ENCODE measurements around the gene MAGEB10. TPM values are rescaled to one million over a fixed set of nuclear protein-coding genes. Genes with fewer than 3 reads are reported as not detected.
"Not testable (repeated sequence)": the region's sequence is repeated elsewhere in the genome, so short reads cannot be mapped to it uniquely, and the experiment has no call there.

MAGEB10 gene, protein sequence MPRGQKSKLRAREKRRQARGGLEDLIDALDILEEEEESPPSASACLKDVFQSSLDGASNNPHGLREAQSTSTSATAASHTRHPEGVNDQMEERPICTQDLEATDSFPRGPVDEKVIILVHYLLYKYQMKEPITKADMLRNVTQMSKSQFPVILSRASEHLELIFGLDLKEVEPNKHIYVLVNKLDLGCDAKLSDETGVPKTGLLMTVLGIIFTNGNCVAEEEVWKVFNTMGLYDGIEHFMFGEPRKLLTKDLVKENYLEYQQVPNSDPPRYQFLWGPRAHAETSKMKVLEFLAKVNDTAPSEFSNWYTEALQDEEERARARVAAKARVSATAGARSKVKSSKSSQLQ
- not detected in 2 replicates for total RNA-seq (2014; rRNA removed; shearing (Covaris generic); ENCODE audit: low replicate concordance)

DNA sequence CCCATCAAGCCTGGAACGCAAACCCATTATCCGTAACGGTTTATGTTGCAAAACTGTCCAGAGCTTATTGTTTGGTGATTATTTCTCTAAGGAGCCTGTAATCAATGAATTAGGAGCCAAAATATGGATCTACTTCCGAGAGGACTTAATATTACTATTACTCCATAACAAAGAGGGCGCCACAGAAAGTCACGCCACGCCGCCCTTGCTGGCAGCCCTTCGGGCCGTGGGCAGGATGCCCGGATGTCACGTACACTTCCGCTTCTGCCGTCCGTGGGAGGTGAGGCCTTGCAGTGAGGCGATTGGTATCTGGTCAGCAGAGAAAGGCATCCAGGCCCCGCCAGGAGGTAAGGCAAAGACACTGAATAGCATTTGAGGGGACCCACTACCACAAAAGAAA is at the start of gene MAGEB10:
Gene MAGEB10 (plus strand): TSS at position 301 of the 400 bp plus-strand sequence. CDS start 13,317 bp downstream, outside the sequence.
- Histone ChIP-seq H3K36me3 (ENCODE audit: insufficient read depth, low read length) (no peaks in the 10 kb centered on the region; the same call in 1 of the 2 replicates), H3K4me3 (ENCODE audit: low read length) (no peak within 1 kb of the TSS), H3K4me2 (ENCODE audit: low read depth, low read length, poor library complexity, severe bottlenecking) (no peak within 1 kb of the TSS), H3K9me3 (ENCODE audit: low read length) (peaks cover 6% of the 10 kb centered on the region), H3K27me3 (ENCODE audit: low read length) (no peaks in the 10 kb centered on the region), H3K79me2 (ENCODE audit: low read length) (no peaks in the 10 kb centered on the region), H3K27ac (ENCODE audit: low read length) (no peak within 1 kb of the TSS), H4K20me1 (ENCODE audit: insufficient read depth, low read depth, low read length) (no peaks in the 10 kb centered on the region), H3K4me1 (ENCODE audit: low read length) (no peaks in the 10 kb centered on the region), H3K9ac (ENCODE audit: low read length) (no peak within 1 kb of the TSS), H2AFZ (ENCODE audit: low read length) (no peak within 1 kb of the TSS), H3K9me2 (replicated peaks; ENCODE audit: insufficient read depth, low read length) (no peaks in the 10 kb centered on the region)
- DNase-seq: no peak

DNA sequence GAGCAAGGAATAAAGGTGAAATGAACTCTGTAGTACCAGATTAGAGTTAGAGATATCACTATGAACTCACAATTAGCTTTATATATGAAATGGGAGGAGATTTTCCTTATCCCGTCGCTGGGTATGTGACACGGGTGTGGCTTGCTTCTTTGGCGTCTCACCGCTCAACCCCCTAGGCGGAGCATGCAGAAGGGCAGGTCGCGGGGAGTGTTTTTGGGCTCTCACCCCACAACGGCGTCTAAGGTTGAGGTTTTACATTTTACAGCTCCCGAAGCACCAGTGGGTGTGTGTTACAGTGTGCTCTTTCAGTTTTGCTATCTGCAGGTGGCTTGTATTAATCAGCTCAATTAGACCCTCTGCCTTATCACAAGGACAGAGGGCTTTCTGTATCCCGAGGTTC is 42.1 kb upstream of the MAGEB10 start:
- Histone ChIP-seq H3K36me3 (ENCODE audit: insufficient read depth, low read length) (no peaks in the 10 kb centered on the region), H3K9me3 (ENCODE audit: low read length) (peaks cover 16% of the 10 kb centered on the region), H3K4me3 (ENCODE audit: low read length) (no peak overlapping the region)

DNA sequence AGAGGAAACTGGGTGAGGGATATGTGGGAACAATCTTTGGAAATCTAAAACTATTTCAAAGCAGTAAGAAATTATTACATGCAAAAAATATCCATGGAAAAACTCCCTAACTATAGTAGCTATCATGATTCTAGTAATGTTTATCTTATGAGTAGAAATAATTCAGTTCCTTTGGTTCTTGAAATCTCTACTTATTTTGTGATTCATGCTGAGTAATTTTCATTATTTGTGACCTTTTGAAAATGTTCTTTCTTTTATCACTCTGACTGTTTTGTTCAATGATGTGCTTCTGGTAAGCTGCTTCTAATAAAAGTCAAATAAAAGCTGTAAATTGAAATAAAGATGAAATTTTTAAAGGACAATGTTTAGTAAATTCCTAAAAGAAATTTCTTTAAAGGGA is 40.4 kb upstream of the MAGEB10 start:
- no peak overlapping the region for H3K4me2 ChIP-seq (ENCODE audit: low read depth, low read length, poor library complexity, severe bottlenecking)
- H3K27me3 ChIP-seq (ENCODE audit: low read length): no peaks in the 10 kb centered on the region
- no peak for DNase-seq
- H3K4me3 ChIP-seq (ENCODE audit: low read length): no peak overlapping the region
- H3K79me2 ChIP-seq (ENCODE audit: low read length): no peaks in the 10 kb centered on the region
- H3K27ac ChIP-seq (ENCODE audit: low read length): no peak overlapping the region
- H4K20me1 ChIP-seq (ENCODE audit: insufficient read depth, low read depth, low read length): no peaks in the 10 kb centered on the region
- no peaks in the 10 kb centered on the region for H3K4me1 ChIP-seq (ENCODE audit: low read length)
- no peak overlapping the region for H3K9ac ChIP-seq (ENCODE audit: low read length)
- no peaks in the 10 kb centered on the region for H3K9me2 ChIP-seq (replicated peaks; ENCODE audit: insufficient read depth, low read length)
- peaks cover 27% of the 10 kb centered on the region for H3K9me3 ChIP-seq (ENCODE audit: low read length)
- no peaks in the 10 kb centered on the region for H3K36me3 ChIP-seq (ENCODE audit: insufficient read depth, low read length)
- H2AFZ ChIP-seq (ENCODE audit: low read length): no peak overlapping the region

More for the DNA sequence above, 42.1 kb upstream of the MAGEB10 start:
- H2AFZ ChIP-seq (ENCODE audit: low read length): no peak overlapping the region
- no peaks in the 10 kb centered on the region for H4K20me1 ChIP-seq (ENCODE audit: insufficient read depth, low read depth, low read length)
- no peaks in the 10 kb centered on the region for H3K4me1 ChIP-seq (ENCODE audit: low read length)
- no peaks in the 10 kb centered on the region for H3K9me2 ChIP-seq (replicated peaks; ENCODE audit: insufficient read depth, low read length)
- no peaks in the 10 kb centered on the region for H3K27me3 ChIP-seq (ENCODE audit: low read length)
- no peak overlapping the region for H3K4me2 ChIP-seq (ENCODE audit: low read depth, low read length, poor library complexity, severe bottlenecking)
- no peak overlapping the region for H3K27ac ChIP-seq (ENCODE audit: low read length)
- no peak overlapping the region for H3K9ac ChIP-seq (ENCODE audit: low read length)
- DNase-seq: no peak
- no peaks in the 10 kb centered on the region for H3K79me2 ChIP-seq (ENCODE audit: low read length)

DNA sequence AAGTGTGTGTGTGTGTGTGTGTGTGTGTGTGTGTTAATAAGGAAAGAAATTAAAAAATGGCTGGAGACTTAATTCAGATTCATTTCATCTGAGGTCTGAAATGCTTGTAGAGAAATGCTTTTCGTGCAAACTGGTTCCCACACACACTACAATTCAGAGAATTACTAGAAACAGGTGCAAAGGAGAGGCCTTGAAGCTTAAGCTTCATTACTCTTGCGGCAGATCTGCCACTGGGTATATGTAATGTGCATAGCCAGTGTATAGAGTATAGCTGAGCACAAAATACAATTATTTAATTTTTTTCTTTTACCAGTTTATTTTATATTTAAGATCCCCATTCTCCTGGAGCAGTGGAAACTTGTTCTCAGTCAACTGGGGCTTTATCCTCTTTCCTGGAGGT is 31.8 kb upstream of the MAGEB10 start:
- Histone ChIP-seq H3K79me2 (ENCODE audit: low read length) (no peaks in the 10 kb centered on the region), H3K4me3 (ENCODE audit: low read length) (no peak overlapping the region), H3K36me3 (ENCODE audit: insufficient read depth, low read length) (no peaks in the 10 kb centered on the region), H4K20me1 (ENCODE audit: insufficient read depth, low read depth, low read length) (no peaks in the 10 kb centered on the region), H3K27me3 (ENCODE audit: low read length) (no peaks in the 10 kb centered on the region), H3K9me3 (ENCODE audit: low read length) (peaks cover 35% of the 10 kb centered on the region), H3K9ac (ENCODE audit: low read length) (no peak overlapping the region), H3K27ac (ENCODE audit: low read length) (no peak overlapping the region), H3K4me2 (ENCODE audit: low read depth, low read length, poor library complexity, severe bottlenecking) (no peak overlapping the region), H3K4me1 (ENCODE audit: low read length) (no peaks in the 10 kb centered on the region), H2AFZ (ENCODE audit: low read length) (no peak overlapping the region), H3K9me2 (replicated peaks; ENCODE audit: insufficient read depth, low read length) (no peaks in the 10 kb centered on the region)
- DNase-seq: no peak

DNA sequence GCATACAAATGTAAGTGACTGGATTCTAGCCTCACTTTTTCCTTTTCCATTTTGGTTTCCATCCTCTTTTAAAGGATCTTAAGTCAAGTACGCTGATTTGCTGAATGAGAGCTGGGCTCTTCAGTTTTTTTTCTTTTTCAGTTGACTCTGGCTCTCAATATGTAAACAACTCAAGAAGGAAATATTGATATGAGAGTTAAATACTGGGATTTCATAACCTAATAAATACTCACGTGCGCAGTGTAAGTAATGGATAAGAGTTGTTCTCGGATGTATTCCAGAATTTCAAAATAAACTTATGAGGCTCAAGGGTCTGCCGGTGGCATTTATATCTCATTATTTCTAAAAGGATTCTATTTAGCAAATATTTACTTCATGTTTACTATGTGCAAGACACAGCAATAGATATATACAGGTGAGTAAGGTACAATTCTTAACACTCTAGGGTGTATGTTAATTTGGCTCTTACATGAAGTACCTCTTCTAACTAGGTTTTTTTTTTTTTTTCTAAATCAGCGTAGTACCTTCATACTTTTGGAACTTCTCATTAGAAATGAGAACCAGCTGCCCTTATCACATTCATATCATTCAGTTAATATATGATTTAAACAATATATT is 11.0 kb upstream of the MAGEB10 start:
- Histone ChIP-seq H3K9me2 (replicated peaks; ENCODE audit: insufficient read depth, low read length) (no peaks in the 10 kb centered on the region), H3K9ac (ENCODE audit: low read length) (no peak overlapping the region), H3K9me3 (ENCODE audit: low read length) (peaks cover 15% of the 10 kb centered on the region), H3K27ac (ENCODE audit: low read length) (no peak overlapping the region), H3K79me2 (ENCODE audit: low read length) (no peaks in the 10 kb centered on the region), H3K27me3 (ENCODE audit: low read length) (no peaks in the 10 kb centered on the region), H3K4me1 (ENCODE audit: low read length) (no peaks in the 10 kb centered on the region), H3K36me3 (ENCODE audit: insufficient read depth, low read length) (no peaks in the 10 kb centered on the region), H3K4me3 (ENCODE audit: low read length) (no peak overlapping the region), H3K4me2 (ENCODE audit: low read depth, low read length, poor library complexity, severe bottlenecking) (no peak overlapping the region), H2AFZ (ENCODE audit: low read length) (no peak overlapping the region), H4K20me1 (ENCODE audit: insufficient read depth, low read depth, low read length) (no peaks in the 10 kb centered on the region)
- DNase-seq: no peak

DNA sequence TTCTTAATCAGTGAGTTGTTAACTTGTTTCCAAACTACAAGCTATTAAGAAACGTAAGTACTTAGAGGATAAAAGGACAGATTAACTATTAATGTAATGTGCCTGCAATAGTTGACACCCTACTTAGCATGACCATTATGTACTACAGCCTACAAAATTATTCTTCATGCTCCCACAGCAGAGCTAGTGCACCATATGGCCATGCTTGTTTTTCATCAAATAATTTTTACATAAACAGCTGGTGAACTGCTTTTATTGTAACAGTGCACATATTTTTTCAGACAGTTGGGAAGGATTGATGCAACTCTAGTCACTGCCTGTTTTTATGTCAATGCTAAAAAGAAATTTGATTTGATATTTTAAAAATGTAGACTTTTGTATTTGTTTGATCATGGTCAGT is 10.2 kb upstream of the MAGEB10 start:
- no peaks in the 10 kb centered on the region for H3K79me2 ChIP-seq (ENCODE audit: low read length)
- H3K4me1 ChIP-seq (ENCODE audit: low read length): no peaks in the 10 kb centered on the region
- H3K9ac ChIP-seq (ENCODE audit: low read length): no peak overlapping the region
- H3K27ac ChIP-seq (ENCODE audit: low read length): no peak overlapping the region
- no peaks in the 10 kb centered on the region for H4K20me1 ChIP-seq (ENCODE audit: insufficient read depth, low read depth, low read length)
- H3K4me2 ChIP-seq (ENCODE audit: low read depth, low read length, poor library complexity, severe bottlenecking): no peak overlapping the region
- no peak overlapping the region for H2AFZ ChIP-seq (ENCODE audit: low read length)
- no peaks in the 10 kb centered on the region for H3K9me2 ChIP-seq (replicated peaks; ENCODE audit: insufficient read depth, low read length)
- no peaks in the 10 kb centered on the region for H3K27me3 ChIP-seq (ENCODE audit: low read length)
- H3K36me3 ChIP-seq (ENCODE audit: insufficient read depth, low read length): no peaks in the 10 kb centered on the region
- no peak overlapping the region for H3K4me3 ChIP-seq (ENCODE audit: low read length)
- DNase-seq: no peak
- H3K9me3 ChIP-seq (ENCODE audit: low read length): peaks cover 11% of the 10 kb centered on the region

DNA sequence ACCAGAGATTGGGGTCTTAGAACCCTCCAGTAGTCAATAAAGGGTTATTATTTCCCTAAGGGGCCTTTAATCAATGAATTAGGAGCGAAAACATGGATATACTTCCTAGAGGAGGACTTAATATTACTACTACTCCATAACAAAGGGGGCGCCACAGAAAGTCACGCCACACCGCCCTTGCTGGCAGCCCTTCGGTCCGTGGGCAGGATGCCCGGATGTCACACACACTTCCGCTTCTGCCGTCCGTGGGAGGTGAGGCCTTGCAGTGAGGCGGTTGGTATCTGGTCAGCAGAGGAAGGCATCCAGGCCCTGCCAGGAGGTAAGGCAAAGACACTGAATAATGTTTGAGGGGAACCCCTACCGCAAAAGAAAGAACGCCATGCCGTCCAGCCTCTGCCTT is 436 bp downstream of the MAGEB10 start:
- Histone ChIP-seq H3K4me2 (ENCODE audit: low read depth, low read length, poor library complexity, severe bottlenecking) (no peak overlapping the region), H3K4me3 (ENCODE audit: low read length) (no peak overlapping the region), H3K4me1 (ENCODE audit: low read length) (no peaks in the 10 kb centered on the region), H2AFZ (ENCODE audit: low read length) (no peak overlapping the region), H3K9me2 (replicated peaks; ENCODE audit: insufficient read depth, low read length) (no peaks in the 10 kb centered on the region), H3K9ac (ENCODE audit: low read length) (no peak overlapping the region), H3K9me3 (ENCODE audit: low read length) (peaks cover 6% of the 10 kb centered on the region), H3K36me3 (ENCODE audit: insufficient read depth, low read length) (no peaks in the 10 kb centered on the region; the same call in 1 of the 2 replicates), H3K79me2 (ENCODE audit: low read length) (no peaks in the 10 kb centered on the region), H3K27ac (ENCODE audit: low read length) (no peak overlapping the region), H3K27me3 (ENCODE audit: low read length) (no peaks in the 10 kb centered on the region), H4K20me1 (ENCODE audit: insufficient read depth, low read depth, low read length) (no peaks in the 10 kb centered on the region)
- DNase-seq: no peak

DNA sequence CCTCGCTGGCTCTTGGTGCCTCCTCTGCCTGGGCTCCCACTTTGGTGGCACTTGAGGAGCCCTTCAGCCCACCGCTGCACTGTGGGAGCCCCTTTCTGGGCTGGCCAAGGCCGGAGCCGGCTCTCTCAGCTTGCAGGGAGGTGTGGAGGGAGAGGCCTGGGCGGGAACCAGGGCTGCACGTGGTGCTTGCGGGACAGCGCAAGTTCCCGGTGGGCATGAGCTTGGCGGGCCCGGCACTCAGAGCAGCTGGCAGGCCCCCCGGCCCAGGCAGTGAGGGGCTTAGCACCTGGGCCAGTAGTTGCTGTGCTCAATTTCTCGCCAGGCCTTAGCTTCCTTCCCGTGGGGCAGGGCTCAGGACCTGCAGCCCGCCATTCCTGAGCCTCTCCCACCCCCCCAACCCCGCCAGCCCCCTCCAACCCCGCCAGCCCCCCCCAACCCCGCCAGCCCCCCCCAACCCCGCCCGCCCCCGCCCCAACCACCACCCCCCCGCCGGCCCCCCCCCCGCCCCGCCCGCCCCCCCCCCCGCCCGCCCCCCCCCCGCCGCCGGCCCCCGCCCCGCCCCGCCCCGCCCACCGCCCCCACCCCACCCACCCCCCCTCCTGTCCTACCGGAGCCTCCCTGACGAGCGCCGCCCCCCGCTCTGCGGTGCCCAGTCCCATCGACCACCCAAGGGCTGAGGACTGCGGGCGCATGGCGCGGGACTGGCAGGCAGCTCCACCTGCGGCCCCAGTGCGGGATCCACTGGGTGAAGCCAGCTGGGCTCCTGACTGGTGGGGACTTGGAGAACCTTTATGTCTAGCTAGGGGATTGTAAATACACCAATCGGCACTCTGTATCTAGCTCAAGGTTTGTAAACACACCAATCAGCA is 1.4 kb downstream of the MAGEB10 start:
- H4K20me1 ChIP-seq (ENCODE audit: insufficient read depth, low read depth, low read length); H3K4me3 ChIP-seq (ENCODE audit: low read length); DNase-seq; H3K79me2 ChIP-seq (ENCODE audit: low read length); H3K9me3 ChIP-seq (ENCODE audit: low read length); H3K27ac ChIP-seq (ENCODE audit: low read length); H3K9ac ChIP-seq (ENCODE audit: low read length); H2AFZ ChIP-seq (ENCODE audit: low read length); H3K36me3 ChIP-seq (ENCODE audit: insufficient read depth, low read length); H3K9me2 ChIP-seq (replicated peaks; ENCODE audit: insufficient read depth, low read length); H3K27me3 ChIP-seq (ENCODE audit: low read length); H3K4me2 ChIP-seq (ENCODE audit: low read depth, low read length, poor library complexity, severe bottlenecking); H3K4me1 ChIP-seq (ENCODE audit: low read length): not testable (repeated sequence)
